SK-N-SH treated with all-trans-retinoic acid at 6 μM for 48 hours (cell line): ENCODE data around the gene LY9.

Experiments used
- ATAC-seq: fragments of 200-7000 bp; cut with Tn5 transposase; 3 replicates; pipeline ENCODE4 v1.9.1; 2020; ENCODE audit warnings: mild to moderate bottlenecking, moderate library complexity
- ARNTL ChIP-seq: fragments of 450-650 bp; formaldehyde crosslinking; IDR thresholded peaks from 2 replicates; pipeline ENCODE4 v1.5.0; 2020; ENCODE audit warnings: low read depth, mild to moderate bottlenecking, moderate library complexity, borderline replicate concordance
- BACH2 ChIP-seq: fragments of 250-450 bp; sonication (Bioruptor Pico); IDR thresholded peaks from 2 replicates; pipeline ENCODE4 v1.9.0; 2021; ENCODE audit warnings: mild to moderate bottlenecking, borderline replicate concordance
- CSDC2 ChIP-seq: fragments of 250-450 bp; sonication (Bioruptor Pico); IDR thresholded peaks from 2 replicates; pipeline ENCODE4 v1.5.0; 2020; ENCODE audit warnings: mild to moderate bottlenecking, moderate library complexity
- ESRRG ChIP-seq: fragments of 250-450 bp; sonication (Bioruptor Pico); IDR thresholded peaks from 2 replicates; pipeline ENCODE4 v1.6.1; 2021; ENCODE audit warnings: mild to moderate bottlenecking
- GLIS3 ChIP-seq: fragments of 250-450 bp; sonication (Bioruptor Pico); IDR thresholded peaks from 2 replicates; pipeline ENCODE4 v1.5.0; 2020; ENCODE audit warnings: mild to moderate bottlenecking, moderate library complexity
- ISL1 ChIP-seq: fragments of 250-450 bp; sonication (Bioruptor Pico); IDR thresholded peaks from 2 replicates; pipeline ENCODE4 v2.1.2; 2022; ENCODE audit warnings: mild to moderate bottlenecking, moderate library complexity
- OSR1 ChIP-seq: fragments of 250-450 bp; sonication (Bioruptor Pico); IDR thresholded peaks from 2 replicates; pipeline ENCODE4 v1.8.0; 2022; ENCODE audit warnings: moderate library complexity, mild to moderate bottlenecking, inconsistent platforms
- PPARA ChIP-seq: fragments of 250-450 bp; sonication (Bioruptor Pico); IDR thresholded peaks from 2 replicates; pipeline ENCODE4 v1.5.0; 2020; ENCODE audit warnings: mild to moderate bottlenecking, borderline replicate concordance
- SNAI2 ChIP-seq: fragments of 250-450 bp; sonication (Bioruptor Pico); IDR thresholded peaks from 2 replicates; pipeline ENCODE4 v1.5.0; 2020; ENCODE audit warnings: mild to moderate bottlenecking, moderate library complexity
- TCF4 ChIP-seq: fragments of 250-450 bp; sonication (Bioruptor Pico); IDR thresholded peaks from 2 replicates; pipeline ENCODE4 v1.8.0; 2021; ENCODE audit warnings: mild to moderate bottlenecking, moderate library complexity, borderline replicate concordance
- TOX ChIP-seq: fragments of 250-450 bp; sonication (Bioruptor Pico); IDR thresholded peaks from 2 replicates; pipeline ENCODE4 v1.8.0; 2021; ENCODE audit warnings: mild to moderate bottlenecking, moderate library complexity, borderline replicate concordance
- ZC3H10 ChIP-seq: fragments of 250-450 bp; sonication (Bioruptor Pico); IDR thresholded peaks from 2 replicates; pipeline ENCODE4 v1.5.1; 2021; ENCODE audit warnings: mild to moderate bottlenecking, moderate library complexity
- ZFP3 ChIP-seq: fragments of 250-450 bp; sonication (Bioruptor Pico); IDR thresholded peaks from 2 replicates; pipeline ENCODE4 v1.5.0; 2020; ENCODE audit warnings: mild to moderate bottlenecking, moderate library complexity
- ZFP30 ChIP-seq: fragments of 450-650 bp; formaldehyde crosslinking; IDR thresholded peaks from 2 replicates; pipeline ENCODE4 v1.5.0; 2022; ENCODE audit warnings: mild to moderate bottlenecking, moderate library complexity
- ZNF565 ChIP-seq: fragments of 450-650 bp; formaldehyde crosslinking; conservative IDR thresholded peaks from 2 replicates; pipeline ENCODE4 v1.5.0; 2020; ENCODE audit warnings: low read depth, mild to moderate bottlenecking, moderate library complexity
- ZNF70 ChIP-seq: fragments of 450-650 bp; formaldehyde crosslinking; IDR thresholded peaks from 2 replicates; pipeline ENCODE4 v1.5.0; 2020; ENCODE audit warnings: mild to moderate bottlenecking, moderate library complexity
- ZNF8 ChIP-seq: fragments of 450-650 bp; formaldehyde crosslinking; IDR thresholded peaks from 2 replicates; pipeline ENCODE4 v1.5.0; 2020; ENCODE audit warnings: mild to moderate bottlenecking, moderate library complexity
- TF ChIP-seq, protein P1 (sequence below): fragments of 250-450 bp; sonication (Bioruptor Pico); IDR thresholded peaks from 2 replicates; pipeline ENCODE4 v1.8.0; 2020; ENCODE audit warnings: mild to moderate bottlenecking, moderate library complexity, borderline replicate concordance
- TF ChIP-seq, protein P2 (sequence below): fragments of 250-450 bp; sonication (Bioruptor Pico); IDR thresholded peaks from 2 replicates; pipeline ENCODE4 v1.8.0; 2021; ENCODE audit warnings: low read depth, mild to moderate bottlenecking, moderate library complexity, borderline replicate concordance
- TF ChIP-seq, protein P3 (sequence below): fragments of 250-450 bp; sonication (Bioruptor Pico); IDR thresholded peaks from 2 replicates; pipeline ENCODE4 v1.5.0; 2020; ENCODE audit warnings: mild to moderate bottlenecking, moderate library complexity
- TF ChIP-seq, protein P4 (sequence below): fragments of 250-450 bp; sonication (Bioruptor Pico); IDR thresholded peaks from 2 replicates; pipeline ENCODE4 v1.5.1; 2021; ENCODE audit warnings: mild to moderate bottlenecking, moderate library complexity

LY9 gene

DNA sequence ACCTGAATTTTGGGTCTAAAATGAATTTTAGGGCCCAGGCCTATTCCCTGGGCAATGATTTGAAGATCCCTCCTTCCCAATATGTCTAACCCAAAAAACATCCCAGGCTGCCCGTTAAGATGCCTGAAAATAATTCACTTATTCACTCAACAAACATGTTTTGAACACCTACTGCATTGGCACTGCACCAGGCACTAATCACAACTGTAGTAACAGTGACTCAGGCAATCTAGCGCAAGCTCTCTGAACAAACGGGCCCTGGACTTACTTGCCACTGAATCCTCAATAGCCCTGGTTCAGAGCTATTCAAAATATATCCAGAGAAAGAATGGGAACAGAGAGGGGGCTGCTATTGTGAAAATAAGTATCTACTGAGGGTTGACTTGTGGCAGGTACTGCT, 62.5 kb downstream of the LY9 start:
- no peak for TF ChIP-seq ZFP3 (CRISPR knock-in tag)
- TF ChIP-seq TCF4 (CRISPR knock-in tag), result no peak
- TF ChIP-seq ISL1 (CRISPR knock-in tag), result no peak
- TF ChIP-seq OSR1 (CRISPR knock-in tag), result no peak
- no peak for TF ChIP-seq TOX (CRISPR knock-in tag)
- no peak for TF ChIP-seq SNAI2 (CRISPR knock-in tag)
- no peak for TF ChIP-seq PPARA
- TF ChIP-seq BACH2 (CRISPR knock-in tag), result no peak
- TF ChIP-seq ESRRG (CRISPR knock-in tag), result no peak
- no peak for TF ChIP-seq ZNF70 (CRISPR knock-in tag)
- no peak for TF ChIP-seq ZNF565
- TF ChIP-seq, protein P1, sequence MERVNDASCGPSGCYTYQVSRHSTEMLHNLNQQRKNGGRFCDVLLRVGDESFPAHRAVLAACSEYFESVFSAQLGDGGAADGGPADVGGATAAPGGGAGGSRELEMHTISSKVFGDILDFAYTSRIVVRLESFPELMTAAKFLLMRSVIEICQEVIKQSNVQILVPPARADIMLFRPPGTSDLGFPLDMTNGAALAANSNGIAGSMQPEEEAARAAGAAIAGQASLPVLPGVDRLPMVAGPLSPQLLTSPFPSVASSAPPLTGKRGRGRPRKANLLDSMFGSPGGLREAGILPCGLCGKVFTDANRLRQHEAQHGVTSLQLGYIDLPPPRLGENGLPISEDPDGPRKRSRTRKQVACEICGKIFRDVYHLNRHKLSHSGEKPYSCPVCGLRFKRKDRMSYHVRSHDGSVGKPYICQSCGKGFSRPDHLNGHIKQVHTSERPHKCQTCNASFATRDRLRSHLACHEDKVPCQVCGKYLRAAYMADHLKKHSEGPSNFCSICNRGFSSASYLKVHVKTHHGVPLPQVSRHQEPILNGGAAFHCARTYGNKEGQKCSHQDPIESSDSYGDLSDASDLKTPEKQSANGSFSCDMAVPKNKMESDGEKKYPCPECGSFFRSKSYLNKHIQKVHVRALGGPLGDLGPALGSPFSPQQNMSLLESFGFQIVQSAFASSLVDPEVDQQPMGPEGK (CRISPR knock-in tag), result no peak
- TF ChIP-seq, protein P2, sequence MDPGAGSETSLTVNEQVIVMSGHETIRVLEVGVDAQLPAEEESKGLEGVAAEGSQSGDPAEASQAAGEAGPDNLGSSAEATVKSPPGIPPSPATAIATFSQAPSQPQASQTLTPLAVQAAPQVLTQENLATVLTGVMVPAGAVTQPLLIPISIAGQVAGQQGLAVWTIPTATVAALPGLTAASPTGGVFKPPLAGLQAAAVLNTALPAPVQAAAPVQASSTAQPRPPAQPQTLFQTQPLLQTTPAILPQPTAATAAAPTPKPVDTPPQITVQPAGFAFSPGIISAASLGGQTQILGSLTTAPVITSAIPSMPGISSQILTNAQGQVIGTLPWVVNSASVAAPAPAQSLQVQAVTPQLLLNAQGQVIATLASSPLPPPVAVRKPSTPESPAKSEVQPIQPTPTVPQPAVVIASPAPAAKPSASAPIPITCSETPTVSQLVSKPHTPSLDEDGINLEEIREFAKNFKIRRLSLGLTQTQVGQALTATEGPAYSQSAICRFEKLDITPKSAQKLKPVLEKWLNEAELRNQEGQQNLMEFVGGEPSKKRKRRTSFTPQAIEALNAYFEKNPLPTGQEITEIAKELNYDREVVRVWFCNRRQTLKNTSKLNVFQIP, result no peak
- TF ChIP-seq, protein P3, sequence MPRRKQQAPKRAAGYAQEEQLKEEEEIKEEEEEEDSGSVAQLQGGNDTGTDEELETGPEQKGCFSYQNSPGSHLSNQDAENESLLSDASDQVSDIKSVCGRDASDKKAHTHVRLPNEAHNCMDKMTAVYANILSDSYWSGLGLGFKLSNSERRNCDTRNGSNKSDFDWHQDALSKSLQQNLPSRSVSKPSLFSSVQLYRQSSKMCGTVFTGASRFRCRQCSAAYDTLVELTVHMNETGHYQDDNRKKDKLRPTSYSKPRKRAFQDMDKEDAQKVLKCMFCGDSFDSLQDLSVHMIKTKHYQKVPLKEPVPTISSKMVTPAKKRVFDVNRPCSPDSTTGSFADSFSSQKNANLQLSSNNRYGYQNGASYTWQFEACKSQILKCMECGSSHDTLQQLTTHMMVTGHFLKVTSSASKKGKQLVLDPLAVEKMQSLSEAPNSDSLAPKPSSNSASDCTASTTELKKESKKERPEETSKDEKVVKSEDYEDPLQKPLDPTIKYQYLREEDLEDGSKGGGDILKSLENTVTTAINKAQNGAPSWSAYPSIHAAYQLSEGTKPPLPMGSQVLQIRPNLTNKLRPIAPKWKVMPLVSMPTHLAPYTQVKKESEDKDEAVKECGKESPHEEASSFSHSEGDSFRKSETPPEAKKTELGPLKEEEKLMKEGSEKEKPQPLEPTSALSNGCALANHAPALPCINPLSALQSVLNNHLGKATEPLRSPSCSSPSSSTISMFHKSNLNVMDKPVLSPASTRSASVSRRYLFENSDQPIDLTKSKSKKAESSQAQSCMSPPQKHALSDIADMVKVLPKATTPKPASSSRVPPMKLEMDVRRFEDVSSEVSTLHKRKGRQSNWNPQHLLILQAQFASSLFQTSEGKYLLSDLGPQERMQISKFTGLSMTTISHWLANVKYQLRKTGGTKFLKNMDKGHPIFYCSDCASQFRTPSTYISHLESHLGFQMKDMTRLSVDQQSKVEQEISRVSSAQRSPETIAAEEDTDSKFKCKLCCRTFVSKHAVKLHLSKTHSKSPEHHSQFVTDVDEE (CRISPR knock-in tag), result no peak
- TF ChIP-seq ARNTL (CRISPR knock-in tag), result no peak
- TF ChIP-seq GLIS3, result no peak
- TF ChIP-seq ZFP30, result no peak
- TF ChIP-seq, protein P4, sequence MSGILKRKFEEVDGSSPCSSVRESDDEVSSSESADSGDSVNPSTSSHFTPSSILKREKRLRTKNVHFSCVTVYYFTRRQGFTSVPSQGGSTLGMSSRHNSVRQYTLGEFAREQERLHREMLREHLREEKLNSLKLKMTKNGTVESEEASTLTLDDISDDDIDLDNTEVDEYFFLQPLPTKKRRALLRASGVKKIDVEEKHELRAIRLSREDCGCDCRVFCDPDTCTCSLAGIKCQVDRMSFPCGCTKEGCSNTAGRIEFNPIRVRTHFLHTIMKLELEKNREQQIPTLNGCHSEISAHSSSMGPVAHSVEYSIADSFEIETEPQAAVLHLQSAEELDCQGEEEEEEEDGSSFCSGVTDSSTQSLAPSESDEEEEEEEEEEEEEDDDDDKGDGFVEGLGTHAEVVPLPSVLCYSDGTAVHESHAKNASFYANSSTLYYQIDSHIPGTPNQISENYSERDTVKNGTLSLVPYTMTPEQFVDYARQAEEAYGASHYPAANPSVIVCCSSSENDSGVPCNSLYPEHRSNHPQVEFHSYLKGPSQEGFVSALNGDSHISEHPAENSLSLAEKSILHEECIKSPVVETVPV (CRISPR knock-in tag), result no peak
- no peak for TF ChIP-seq ZNF8 (CRISPR knock-in tag)
- ATAC-seq, result no peak

DNA sequence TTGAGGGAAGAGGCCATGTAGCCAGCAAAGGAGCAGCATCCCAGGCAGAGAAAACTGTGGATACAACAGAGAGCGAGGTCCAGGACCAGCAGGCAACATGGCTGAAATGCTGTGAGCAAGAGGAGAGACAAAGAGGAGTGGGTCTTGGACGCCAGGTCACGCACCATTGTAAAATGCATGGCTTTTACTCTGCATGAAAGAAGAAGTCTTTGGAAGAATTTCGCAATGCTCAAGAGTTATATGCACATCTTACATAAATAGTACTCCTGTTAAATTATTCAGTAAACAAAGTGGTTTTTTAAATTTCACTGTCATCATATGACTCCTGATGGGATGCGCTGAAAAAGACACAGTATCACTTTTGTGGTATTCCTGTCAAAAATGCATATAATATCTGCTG, 63.2 kb downstream of the LY9 start:
- ATAC-seq, result no peak
- TF ChIP-seq ZFP3 (CRISPR knock-in tag), result no peak
- TF ChIP-seq ESRRG (CRISPR knock-in tag), result no peak
- no peak for TF ChIP-seq TCF4 (CRISPR knock-in tag)
- TF ChIP-seq, protein P2, result no peak
- TF ChIP-seq ZNF70 (CRISPR knock-in tag), result no peak
- TF ChIP-seq ZFP30, result no peak
- no peak for TF ChIP-seq ISL1 (CRISPR knock-in tag)
- TF ChIP-seq, protein P1 (CRISPR knock-in tag), result no peak
- no peak for TF ChIP-seq BACH2 (CRISPR knock-in tag)
- no peak for TF ChIP-seq ZC3H10 (CRISPR knock-in tag)
- TF ChIP-seq, protein P3 (CRISPR knock-in tag), result no peak
- no peak for TF ChIP-seq ZNF565
- TF ChIP-seq OSR1 (CRISPR knock-in tag), result no peak
- no peak for TF ChIP-seq TOX (CRISPR knock-in tag)
- TF ChIP-seq, protein P4 (CRISPR knock-in tag), result no peak
- no peak for TF ChIP-seq SNAI2 (CRISPR knock-in tag)
- TF ChIP-seq ZNF8 (CRISPR knock-in tag), result no peak
- TF ChIP-seq CSDC2 (CRISPR knock-in tag), result no peak
